HG02970 (cell line): ENCODE measurements around the gene KIRREL1.

ENCODE experiments used
- ATAC-seq: cut with Tn5 transposase; IDR thresholded peaks from one replicate; pipeline ENCODE4 v1.9.1; 2021; ENCODE audit warnings: mild to moderate bottlenecking, moderate library complexity, moderate number of reproducible peaks; ENCODE audit not compliant: unreplicated experiment, low FRiP score

KIRREL1 gene

DNA sequence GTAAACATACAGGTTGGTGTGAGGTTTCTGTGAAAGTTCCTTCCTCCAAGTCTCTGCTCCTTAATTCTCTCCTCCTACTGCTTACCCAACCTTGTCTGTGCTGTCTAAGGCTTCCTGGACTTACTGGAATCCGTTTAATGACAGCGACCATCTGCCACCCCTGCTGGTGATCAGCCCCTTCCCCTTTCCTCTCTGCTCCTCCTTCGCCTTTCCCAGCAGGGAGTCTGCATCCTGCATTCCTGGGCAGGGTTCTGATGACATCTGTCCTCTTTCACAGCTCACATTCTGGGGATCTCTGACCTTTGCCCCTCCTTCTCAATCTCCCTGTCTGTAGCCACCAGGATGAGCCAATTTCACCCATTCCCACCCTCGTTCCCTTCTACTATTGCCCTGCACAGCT, 66.5 kb downstream of the KIRREL1 start:
- no peak for ATAC-seq

GRCh38 chr1:158062174-158062573, 68.7 kb downstream of the KIRREL1 start:
- no peak for ATAC-seq

DNA sequence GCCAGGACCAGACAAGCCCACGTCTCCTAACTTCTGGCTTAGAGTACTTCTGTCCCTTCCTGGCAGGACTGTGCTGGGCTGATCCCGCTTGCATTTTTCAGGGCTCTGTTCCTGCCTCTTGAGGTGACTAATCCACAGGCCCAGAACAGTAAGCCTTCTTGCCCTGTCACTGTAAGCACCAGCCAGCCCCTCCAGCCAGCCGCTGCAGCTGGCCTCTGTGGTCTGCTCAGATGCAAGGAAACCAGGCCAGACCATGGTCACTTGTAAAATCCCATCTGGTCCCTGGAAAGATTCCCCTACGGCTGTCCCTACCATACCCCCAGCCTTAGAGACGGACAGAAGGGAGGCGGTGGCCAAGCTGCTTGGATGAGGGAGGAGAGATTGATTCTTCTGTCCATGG, 74.2 kb downstream of the KIRREL1 start:
- ATAC-seq = no peak

DNA sequence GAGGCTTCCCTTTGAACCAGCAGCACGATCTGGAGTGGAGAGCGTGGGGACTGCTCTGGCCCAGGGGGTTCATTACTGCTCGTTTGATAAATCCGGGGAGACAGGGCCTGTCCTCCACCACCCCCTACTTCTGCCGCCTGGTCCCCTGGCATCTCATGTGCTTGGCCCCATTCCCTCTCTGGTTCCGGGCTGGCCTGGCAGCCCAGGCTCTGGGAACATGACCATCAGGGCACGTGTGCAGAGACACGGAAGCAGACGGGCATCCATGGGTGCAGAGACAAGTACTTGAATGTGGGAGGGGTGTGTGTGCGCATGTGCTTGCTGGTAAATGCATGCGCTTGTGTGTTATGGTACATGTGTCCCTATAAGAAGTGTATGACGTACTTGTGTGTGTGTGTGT, 75.5 kb downstream of the KIRREL1 start:
- ATAC-seq = no peak

DNA sequence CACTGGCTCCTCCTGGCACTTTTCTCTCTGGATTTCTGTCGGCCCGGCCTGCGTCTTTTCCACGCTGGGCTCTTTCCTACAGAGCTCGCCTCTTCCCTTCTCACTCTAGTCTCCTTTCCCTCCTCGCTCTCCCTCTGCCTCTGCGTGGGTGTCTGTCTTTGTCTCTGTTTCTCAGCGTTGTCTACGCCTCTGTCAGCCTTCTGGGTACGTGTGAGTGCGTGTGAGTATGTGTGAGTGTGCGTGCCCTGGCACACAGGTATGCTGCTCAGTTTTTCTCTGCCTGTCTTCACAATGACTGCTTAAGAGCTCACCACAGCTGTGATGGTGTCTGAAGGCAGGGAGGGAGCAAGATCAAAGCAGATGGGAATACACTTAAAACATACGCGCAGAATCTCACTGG, 77.7 kb downstream of the KIRREL1 start:
- ATAC-seq = no peak

DNA sequence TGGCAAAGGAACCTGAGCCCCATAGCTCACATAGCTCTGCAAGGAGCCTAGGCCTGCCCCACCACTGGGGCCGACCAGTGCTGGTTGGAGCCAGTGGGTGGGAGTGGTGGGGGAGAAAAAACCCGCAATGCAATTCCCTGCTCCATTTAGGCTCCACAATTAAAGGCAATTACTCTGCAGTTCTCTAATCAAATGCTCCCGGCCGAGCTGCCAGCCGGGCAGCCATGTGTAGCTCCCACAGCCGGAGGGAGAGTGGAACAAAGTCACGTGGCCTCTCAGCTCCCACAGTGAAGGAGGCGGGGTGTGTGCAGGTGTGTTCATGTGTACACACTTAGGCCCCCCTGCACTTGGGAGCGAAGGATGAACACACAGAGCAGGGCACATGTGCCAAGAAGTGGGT, 81.6 kb downstream of the KIRREL1 start:
- no peak for ATAC-seq

GRCh38 chr1:158076441-158076840, 83.0 kb downstream of the KIRREL1 start:
- ATAC-seq = no peak

- ATAC-seq = no peak
Observed at GRCh38 chr1:158077411-158078256, 84.2 kb downstream of the KIRREL1 start.

DNA sequence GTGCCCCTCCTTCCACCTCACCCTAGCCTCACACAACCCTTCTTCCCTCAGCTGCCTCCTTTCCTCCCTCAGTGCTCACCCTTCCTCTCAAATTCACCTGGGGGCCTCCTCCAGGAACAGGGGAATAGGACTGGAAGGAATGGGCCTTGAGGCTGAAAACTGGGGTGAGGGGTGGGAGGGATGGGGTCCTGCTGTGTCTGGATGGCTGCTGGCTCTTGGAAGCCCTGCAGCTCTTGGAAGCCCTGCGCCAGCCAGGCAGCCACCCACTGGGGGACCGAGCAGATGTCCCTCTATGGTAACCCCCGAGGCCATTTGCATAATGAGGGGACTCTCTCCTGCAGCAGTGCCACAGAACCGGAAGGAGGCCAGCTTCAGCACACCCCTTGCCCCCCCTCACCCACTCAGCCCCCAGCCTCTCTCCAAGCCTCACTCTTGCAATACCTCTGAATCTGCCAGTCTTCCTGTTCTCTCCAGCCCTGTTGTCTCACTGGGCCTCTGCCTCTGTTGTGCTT, 85.2 kb downstream of the KIRREL1 start:
- ATAC-seq = no peak

DNA sequence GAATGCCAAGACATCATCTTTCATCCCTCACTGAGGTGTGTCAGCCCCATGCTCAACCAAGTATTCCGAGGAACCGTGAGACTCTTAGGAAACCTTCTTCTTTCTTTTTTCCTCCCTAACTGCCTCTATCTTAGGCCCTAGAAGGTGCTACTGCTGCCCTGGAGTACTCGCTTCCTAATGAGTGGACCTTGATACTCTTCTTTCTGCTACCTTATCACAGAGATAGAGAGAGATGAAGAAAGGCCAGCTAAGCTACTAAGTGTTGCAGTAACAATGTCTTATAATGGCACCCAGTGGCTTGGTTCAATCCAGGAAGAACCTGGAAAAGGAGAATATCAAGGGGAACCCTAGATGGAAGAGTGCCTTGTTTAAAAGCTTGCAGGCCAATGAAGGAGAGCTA, 86.6 kb downstream of the KIRREL1 start:
- no peak for ATAC-seq

DNA sequence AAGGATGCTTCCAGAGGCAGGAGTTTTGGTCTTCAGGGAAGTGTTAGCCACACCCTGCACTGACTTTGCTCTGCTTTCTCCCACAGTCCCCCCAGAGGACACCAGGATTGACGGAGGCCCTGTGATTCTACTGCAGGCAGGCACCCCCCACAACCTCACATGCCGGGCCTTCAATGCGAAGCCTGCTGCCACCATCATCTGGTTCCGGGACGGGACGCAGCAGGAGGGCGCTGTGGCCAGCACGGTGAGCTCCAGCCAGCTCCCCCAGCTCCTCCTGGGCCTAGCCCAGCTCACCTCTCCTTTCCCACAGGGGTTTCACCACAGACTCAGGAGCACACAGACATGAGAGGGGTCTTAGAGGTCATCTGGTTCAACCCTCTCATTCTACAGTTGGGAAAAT, 90.9 kb downstream of the KIRREL1 start:
- ATAC-seq = no peak

- ATAC-seq = no peak
Observed at GRCh38 chr1:158084747-158085146, 91.3 kb downstream of the KIRREL1 start.

GRCh38 chr1:158087320-158087927, 94.0 kb downstream of the KIRREL1 start:
- ATAC-seq = no peak

- no peak for ATAC-seq
Observed at GRCh38 chr1:158089476-158089875, 96.0 kb downstream of the KIRREL1 start.

DNA sequence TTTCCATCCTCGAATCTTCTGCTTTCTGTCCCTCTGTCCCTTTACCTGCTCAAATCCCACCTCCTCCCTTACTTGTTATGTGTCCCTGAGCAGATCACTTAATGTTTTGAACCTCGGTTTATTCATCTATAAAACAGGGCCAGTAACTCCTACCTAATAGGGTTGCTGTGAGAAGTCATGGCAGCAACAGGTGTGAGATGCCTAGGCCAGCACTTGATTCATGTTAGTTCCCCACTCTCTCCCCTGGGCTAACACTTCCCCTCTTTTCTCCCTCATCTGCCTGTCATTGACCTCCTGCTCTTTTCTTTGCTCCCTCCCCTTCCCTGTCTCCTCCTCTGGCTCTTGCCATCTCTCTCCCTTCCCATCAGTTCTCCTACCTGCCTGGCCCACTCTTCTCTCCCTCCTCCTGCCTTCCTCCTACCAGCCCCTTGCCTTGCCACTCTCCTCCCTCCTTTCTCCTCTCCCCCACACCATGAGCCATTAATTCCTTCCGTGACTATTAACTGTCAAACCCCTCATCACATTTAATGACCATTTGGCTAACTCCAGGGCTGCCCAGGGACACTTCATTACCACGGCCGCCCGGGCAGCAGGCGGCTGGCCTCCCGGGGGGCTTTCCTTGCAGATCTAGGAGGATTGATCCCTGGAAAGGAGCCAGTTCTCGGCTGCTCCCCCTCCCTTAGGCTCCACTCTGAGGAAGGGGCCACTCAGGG, 96.6 kb downstream of the KIRREL1 start:
- no peak for ATAC-seq

GRCh38 chr1:158093376-158093775, 99.9 kb downstream of the KIRREL1 start:
- ATAC-seq = no peak

DNA sequence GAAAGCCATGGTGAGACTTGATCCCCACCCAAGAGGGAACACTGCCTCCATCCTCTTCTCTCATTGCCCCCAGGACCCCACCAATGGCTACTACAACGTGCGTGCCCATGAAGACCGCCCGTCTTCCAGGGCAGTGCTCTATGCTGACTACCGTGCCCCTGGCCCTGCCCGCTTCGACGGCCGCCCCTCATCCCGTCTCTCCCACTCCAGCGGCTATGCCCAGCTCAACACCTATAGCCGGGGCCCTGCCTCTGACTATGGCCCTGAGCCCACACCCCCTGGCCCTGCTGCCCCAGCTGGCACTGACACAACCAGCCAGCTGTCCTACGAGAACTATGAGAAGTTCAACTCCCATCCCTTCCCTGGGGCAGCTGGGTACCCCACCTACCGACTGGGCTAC, 101.1 kb downstream of the KIRREL1 start:
- ATAC-seq = no peak

DNA sequence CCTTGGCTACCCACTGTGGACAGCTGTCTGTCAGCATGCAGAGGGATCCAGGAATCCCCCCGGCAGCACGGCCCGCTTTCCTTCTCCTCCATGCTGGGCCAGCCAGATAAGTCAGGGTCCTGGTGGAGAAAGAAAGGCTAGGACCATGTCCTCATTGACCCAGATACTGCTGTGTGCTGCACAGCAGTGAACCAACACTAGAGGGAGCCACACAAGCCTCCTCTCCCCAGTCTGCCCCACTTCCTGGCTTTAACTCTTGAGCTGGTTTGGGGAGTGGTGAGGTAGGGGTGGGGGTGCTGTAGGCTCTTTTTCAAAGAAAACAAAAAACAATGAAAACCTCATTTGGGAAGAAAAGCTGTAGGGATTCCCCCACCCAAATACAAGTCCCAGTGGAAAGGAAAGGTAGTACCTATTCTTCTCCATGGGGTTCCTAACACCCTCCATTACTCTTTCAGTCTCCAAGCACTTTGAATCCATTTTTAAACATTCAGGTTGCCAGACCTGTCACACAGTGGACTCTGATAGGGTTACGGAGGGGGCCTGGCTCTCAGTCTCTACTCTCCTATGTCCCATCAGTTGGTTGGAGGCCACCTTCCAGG, 102.4 kb downstream of the KIRREL1 start:
- no peak for ATAC-seq

GRCh38 chr1:158098256-158098655, 104.8 kb downstream of the KIRREL1 start:
- no peak for ATAC-seq

DNA sequence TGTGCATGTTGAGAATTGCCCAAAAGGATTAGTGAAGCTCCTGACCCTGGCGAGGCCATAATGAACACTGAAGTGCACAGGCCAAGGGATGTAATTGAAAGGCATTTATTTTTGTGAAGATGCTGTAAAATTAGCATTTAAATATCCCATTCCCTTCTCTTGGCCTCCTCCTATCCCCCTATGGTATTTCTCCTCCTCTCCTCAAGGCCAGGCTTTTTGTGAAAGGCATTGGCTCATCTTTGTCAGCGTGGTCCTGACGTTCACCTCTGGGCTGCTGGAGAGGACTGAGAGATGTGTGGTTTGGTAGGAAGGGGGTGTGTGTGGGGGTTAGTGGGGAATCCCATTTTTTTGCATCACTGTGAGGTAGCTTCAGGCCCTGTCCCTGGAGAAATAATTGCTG, 105.7 kb downstream of the KIRREL1 start:
- no peak for ATAC-seq

- no peak for ATAC-seq
Observed at GRCh38 chr1:158100498-158100897, 107.1 kb downstream of the KIRREL1 start.
